Left colon (tissue), 2 donors: Measurements from ENCODE around the gene EXOSC2. TPM values are rescaled to one million over a fixed set of nuclear protein-coding genes. Genes with fewer than 3 reads are reported as not detected.
A peak's percentile ranks its signal among the peaks of the same experiment; 100 is the strongest.

Experiments
- ATAC-seq: fragments of 200-7000 bp; cut with Tn5 transposase; one replicate; pipeline ENCODE4 v1.9.1; 2020; ENCODE audit warnings: mild to moderate bottlenecking, moderate library complexity
- DNase-seq, 2 donors: peaks; one replicate each; pipeline ENCODE4 v3.0.0-alpha.2; 2020
- intact Hi-C, 2 donors: fragments of 100-400 bp; cut with DNase I in 1 of 2; cut with micrococcal nuclease in 1 of 2; formaldehyde crosslinking; loops; one replicate each; pipeline versions ENCODE4 v1.11.2 to v1.14.0; 2022; cut with DNase I, micrococcal nuclease
- total RNA-seq, 2 donors: library from RNA; stranded (reverse); fragmentation: NEBNext Ultra II Directional; extraction: Animal tissue kit (Norgen Biotek cat#: 25700); gene quantifications; one replicate each; pipeline ENCODE4 v1.2.1, GENCODE V29; 2021
- donor health status: DM: no; HTN: no; CAD: no.
- donor health status: DM: yes; HTN: yes; CAD: no.

EXOSC2 gene
- total RNA-seq, 2 donors from 2014 or later, result 13.2 to 19.7 TPM

DNA sequence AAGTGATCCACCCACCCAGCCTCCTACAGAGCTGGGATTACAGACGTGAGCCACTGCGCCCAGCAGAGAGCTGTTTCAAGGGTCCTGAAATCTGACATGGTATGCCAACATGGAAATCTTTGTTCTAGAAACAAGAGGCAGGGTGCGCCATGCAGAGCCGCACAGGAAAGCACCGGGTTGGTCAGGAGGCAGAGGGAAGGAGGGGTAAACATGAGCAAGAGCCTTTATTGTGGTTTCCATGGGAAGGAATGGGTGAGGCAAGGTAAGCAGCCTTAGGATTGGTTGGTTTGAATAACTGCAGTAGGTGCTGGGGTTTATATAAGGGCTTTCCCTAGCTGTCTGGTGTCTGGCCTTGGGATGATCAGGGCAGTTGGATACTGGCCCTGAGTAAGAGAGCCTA, 5.5 kb upstream of the EXOSC2 start:
- no peak for DNase-seq
- ATAC-seq, result no peak
- intact Hi-C loops, result no loop called here

DNA sequence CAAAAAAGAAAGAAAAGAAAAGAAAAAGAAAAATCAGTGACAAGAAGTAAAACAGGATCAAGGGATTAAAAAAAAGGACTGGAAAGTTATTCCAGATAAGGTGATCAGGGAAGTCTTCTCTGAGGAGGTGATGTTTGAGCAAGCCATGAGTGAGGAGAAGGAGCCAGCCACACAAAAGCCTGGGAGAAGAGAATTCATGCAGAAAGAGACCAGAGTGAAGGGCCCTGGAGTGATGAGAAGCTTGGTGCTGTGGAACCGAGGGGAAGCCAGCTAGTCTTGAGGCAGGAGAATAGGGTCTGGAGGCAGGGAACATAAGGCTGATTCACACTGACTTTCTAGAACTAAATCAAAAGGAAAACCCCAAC, 4.0 kb upstream of the EXOSC2 start:
- no peak for DNase-seq
- intact Hi-C loops, result no loop called here
- peak; percentile 6 for ATAC-seq

DNA sequence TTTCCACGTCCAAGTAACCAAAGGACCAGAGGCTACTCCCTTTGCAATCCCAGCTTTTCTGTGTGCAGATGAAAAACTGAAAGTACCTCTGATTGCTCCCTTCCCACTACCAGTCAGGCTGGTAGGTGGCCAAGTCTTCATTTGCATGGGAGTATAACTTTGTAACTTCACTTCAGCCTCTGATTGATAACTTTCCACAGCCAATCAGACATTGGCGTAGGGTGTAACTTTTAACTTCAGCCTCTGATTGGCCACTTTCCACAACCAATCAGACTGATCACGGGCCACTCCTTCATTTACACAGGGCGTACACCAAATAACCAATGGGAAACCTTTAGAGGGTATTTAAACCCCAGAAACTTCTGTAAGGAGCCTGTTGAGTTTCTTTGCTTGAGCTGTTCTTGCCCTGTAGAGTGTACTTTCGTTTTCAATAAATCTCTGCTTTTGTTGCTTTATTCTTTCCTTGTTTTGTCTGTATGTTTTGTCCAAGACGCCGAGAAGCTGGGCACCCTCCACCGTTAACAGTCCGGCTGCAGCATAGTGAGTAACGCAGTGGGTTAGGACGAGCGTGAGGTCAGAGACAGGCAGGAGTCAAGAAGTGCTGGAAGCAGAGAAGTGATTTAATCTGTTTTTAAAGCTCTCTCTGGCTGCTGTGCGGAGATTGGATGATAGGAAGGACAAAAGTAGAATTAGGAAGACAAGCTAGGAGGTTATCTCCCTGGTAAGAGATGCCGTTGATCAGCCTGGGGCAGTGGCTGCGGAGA, 3.5 kb upstream of the EXOSC2 start:
- ATAC-seq (peak; percentile 78), DNase-seq (peak; percentile 74 to 88)
- intact Hi-C loops, result no loop called here

DNA sequence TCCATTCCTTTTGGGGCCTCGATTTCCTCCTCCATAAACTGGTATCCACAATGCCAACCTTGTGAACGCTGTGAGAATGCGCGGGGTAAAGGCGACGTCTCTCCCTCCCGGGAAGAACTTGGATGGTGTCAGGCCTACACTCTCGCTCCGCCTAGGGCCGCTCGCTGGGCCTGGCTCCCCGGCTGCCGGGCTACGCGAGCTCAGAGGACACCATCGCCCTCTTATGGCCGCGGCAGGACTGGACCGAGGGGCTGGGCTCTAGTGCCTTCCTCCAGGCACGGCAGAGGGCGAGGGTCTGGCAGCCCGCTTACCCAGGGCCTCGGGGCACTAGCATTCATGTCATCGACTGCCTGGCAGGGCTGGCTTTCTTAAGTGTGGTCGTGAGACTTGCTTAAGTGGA, 1.3 kb upstream of the EXOSC2 start:
- intact Hi-C loops, result no loop called here
- ATAC-seq, result no peak

DNA sequence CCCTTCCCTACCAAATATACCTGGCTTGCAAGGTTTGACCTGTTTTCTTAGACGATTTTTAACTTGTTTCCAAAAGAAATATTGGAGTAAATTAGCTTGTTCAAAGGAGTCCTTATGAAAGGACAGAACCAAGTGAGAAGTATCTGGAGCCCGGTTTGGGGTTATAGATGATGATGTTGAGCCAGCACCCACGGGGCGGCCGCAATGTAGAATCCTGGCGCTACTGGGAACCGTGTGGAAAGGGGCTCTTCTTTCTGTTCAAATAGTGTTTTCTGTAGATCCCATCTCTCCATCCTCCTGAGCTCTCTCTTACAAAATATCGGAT, 517 bp upstream of the EXOSC2 start:
- intact Hi-C loops, result no loop called here
- no peak for ATAC-seq
- no peak for DNase-seq

More for the DNA sequence above, 1.3 kb upstream of the EXOSC2 start:
- no peak for DNase-seq

DNA sequence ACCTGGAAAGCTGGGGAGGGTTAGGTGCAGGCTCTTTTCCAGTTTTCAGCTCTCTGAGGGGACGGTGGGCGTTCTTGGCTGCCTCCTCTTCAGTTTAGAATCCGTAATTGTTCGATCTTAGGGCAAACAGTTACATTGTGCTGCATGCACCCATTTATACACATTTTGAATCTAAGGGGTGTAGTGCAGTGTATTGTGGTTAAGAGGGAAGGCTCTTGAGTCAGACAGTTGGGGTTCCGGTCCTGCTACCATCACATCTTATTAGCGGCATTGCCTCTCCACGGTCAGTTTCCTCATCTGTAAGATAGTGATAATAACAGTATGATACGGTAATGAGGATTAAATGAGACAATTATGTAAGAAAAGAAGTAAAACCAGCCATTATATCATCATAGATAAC, 625 bp downstream of the EXOSC2 start:
- DNase-seq (no peak), ATAC-seq (no peak)
- intact Hi-C loops, result no loop called here

DNA sequence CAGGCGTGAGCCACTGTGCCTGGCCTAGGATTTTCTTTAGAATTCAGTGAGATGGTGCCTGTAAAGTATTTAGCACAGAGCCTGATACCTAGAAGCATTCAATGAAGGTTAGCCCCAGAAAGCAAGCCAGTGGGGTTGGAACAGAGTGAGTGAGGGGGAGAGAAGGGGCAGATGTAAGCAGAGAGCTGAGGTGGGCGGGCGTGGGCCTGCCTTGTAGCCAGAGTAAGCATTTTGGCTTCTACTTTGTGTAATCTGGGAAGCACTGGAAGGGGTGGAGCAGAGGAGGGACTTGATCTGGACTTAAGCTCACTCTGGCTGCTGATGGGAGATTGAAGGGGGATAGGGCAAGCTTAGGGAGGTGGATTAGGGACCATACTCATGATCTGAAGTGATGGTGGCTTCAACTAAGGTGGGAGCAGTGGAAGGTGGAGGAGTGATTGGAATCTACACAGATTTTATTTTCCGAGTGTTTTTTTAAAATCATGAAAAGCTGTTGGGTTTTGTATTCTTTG, 2.6 kb downstream of the EXOSC2 start:
- intact Hi-C loops, result no loop called here
- no peak for ATAC-seq
- no peak for DNase-seq

DNA sequence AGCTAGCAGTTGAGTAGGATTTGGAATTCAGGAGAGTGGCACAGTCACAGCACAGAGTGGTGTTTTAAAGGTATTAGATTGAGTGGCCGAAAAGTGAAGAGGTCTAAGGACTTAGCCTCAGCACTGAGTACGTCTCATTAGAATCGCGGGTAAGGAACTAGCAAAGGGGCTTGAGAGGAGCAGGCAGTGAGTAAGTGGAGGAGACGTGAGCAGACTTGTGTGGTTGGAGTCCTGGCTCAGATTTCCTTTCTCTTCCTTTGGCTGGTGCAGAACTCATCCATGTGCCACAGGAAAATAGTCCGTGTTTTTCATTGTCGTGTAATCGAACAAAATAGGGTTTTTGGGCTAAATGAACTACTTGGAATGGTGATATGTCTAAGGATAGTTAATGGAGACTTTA, 3.4 kb downstream of the EXOSC2 start:
- intact Hi-C loops, result no loop called here
- ATAC-seq, result no peak

DNA sequence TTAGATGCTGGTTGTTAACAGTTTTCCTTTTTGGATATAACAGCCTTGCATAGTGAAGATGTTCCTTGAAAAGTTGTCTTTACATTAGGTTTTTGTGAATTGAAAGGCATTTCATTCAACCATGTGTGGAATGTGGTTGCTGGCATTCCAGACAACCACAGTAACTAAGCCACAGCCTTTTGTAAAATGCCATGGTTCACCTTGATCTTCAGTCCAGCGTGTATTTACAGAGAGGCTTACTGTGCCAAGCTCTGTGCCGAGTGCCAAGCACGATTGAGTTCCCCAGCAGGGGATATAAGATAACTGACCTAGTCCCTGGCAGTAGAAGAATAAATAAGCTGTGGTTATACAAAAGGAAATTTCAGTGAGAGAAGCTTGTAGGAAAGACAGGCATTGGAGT, 4.9 kb downstream of the EXOSC2 start:
- ATAC-seq (no peak), DNase-seq (no peak)
- intact Hi-C loops, result no loop called here

More for the DNA sequence above, 3.4 kb downstream of the EXOSC2 start:
- no peak for DNase-seq

DNA sequence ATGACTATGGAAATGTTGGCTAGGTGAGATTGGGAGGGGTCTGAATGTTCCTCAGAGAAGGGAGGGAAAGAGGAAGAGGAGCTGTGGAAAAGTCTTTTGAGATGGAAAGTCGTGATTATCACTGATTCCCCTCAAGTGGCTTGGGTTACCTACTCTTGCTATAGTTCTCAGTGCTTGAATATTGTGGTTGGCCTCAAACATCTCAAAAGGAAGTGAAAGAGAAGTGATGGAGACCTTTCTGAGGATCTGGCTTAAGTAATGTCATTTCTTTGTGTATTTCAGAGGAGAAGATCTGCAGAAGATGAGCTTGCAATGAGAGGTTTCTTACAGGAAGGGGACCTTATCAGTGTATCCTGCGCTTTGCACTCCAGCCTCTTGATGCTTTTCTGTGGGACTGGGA, 5.5 kb downstream of the EXOSC2 start:
- ATAC-seq, result no peak
- intact Hi-C loops, result no loop called here
- DNase-seq, result no peak

DNA sequence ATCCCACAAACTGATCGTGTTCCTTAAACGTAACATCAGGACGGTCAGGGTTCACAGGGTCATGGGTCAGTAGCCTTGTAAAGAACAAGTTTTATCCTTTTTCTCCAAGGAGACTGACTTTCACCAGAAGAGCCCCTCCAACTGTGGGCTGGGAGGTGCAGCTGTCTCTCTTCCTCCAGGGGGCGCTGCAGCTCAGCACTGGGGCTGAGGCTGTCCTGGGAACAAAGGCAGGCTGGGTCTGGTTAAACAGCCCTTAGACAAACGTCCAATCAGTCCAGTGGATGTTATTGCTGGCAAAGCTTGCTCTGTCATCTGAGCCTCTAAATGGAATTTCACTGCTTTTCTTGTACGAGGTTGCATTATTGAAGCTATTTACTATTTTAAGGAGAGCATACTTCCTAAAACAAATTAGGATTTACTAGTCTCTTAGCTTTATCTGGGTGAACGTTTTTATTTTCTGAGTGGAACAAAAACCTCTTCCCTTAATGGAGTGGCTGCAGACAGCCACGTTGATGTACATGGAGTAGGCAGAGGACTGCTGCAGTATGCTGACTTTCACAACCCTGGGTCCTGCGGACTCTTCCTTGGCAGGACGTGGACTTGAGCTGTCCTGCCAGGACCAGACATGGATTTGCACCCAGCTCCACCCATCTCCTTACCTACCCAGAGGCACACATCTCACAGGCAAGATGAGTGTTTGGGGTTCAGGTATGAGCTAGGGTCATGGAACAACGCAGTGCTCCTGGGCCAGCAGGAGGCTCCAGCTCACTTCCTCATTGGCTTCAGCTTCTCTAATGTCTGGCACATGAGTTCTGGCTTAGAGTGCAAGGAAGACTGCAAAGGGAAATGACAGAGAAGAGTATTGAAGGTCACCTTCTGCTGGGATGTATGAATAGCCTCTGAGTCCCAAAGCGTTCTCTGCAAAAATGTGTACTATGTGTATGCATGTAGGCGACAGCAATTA, 7.8 kb downstream of the EXOSC2 start:
- intact Hi-C loops, result loop anchor here (5.0 to 10.0 kb wide), 3 partner anchors 163 to 343 kb away; partner anchors contain the start of gene FIBCD1 (in 1 of the 2)
- ATAC-seq (peak; percentile 94), DNase-seq (peak; percentile 57 to 87)

DNA sequence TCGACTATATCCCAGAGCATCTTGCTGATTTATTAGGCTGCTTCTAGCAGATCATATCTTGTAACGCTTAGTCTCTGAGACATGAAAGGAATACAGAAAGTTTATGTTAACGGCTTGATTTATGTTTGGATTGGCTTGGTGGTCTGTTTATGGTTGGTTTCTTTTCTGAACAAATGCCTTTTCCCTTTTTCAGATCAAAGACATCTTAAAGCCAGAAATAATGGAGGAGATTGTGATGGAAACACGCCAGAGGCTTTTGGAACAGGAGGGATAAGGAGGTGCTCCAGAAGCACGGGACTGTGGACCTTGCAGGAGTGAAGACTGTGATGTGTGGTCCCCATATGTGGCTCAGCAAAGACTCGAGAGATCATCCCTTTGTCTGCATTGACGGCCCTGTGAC, 9.9 kb downstream of the EXOSC2 start:
- no peak for ATAC-seq
- peak in 1 of 2 donors; percentile 3 for DNase-seq

DNA sequence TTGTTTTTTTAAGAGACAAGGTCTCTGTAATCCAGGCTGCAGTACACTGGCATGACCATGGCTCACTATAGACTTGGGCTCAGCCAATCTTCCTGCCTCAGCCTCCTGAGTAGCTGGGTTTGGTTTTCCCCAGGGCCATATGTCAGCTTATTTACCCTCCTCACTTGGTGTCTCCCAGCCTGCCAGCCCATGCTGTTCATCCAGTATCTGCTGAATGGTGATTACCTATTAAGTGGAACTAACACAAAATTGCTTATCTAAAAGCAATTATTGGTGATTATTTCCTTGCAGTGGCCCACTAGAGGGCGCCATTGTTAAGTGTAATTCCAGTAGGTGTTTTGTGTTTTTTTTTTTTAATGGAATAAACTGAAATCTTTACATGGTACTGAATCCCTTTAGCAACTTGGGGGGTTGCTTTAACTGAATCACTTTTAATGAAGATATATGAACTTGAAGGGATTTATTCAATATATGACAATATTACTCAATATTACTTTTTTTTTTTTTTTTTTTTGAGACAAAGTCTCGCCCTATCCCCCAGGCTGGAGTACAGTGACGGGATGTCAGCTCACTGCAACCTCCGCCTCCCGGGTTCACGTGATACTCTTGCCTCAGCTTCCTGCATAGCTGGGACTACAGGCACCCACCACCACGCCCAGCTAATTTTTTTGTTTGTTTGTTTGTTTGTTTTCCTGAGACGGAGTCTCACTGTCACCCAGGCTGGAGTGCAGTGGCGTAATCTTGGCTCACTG, 13.8 kb downstream of the EXOSC2 start:
- intact Hi-C loops, result loop anchor here (5.0 to 10.0 kb wide), 3 partner anchors 155 to 337 kb away; no protein-coding TSS in a partner anchor
- DNase-seq (peak; percentile 49 to 82), ATAC-seq (peak; percentile 50)

More for the DNA sequence above, 9.9 kb downstream of the EXOSC2 start:
- intact Hi-C loops, result loop anchor here (5.0 to 10.0 kb wide), 3 partner anchors 161 to 341 kb away; partner anchors contain the start of gene FIBCD1 (in 1 of the 2)

DNA sequence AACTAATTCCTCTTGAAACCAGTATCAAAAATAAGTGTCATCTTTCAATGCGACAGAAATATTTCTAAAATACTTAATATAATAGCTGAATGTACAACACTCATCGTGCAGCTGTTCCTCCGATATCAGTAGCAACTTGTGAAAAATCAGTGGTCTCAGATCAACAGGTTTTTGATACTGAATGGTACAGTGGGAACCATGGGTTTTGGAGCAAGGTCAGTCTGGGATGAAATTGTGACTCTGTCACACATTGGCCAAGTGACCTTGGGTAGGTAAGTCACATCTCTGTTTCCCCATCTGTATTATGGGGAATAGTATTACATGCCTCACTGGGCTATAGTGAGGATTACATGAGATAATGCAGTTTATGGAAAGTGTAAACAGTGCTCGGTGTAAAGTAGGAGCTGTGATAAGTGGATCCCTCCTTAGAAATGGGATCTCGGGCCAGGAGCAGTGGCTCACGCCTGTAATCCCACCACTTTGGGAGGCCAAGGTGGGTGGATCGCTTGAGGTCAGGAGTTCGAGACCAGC, 17.3 kb downstream of the EXOSC2 start:
- DNase-seq, result no peak
- no peak for ATAC-seq
- intact Hi-C loops, result loop anchor here in 1 of 2 donors (5.0 to 10.0 kb wide), 2 partner anchors 64 to 161 kb away; no protein-coding TSS in a partner anchor

DNA sequence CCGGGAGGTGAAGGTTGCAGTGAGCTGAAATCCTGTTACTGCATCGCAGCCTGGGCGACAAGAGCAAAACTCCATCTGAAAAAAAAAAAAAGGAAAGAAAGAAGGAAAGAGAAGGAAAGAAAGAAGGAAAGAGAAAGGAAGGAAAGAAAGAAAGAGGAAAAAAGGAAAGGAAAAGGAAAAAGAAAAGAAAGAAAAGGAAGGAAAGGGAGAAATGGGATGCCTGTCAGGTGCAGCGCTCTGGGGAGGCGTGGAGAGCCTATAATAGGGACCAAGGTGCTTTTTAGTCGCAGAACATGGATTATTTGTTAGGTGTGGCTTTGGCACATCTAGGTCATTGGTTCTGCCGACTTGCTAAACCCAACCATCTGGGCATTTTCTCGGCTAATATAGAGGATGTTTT, 17.9 kb downstream of the EXOSC2 start:
- intact Hi-C loops, result loop anchor here in 1 of 2 donors (5.0 to 10.0 kb wide), 2 partner anchors 63 to 161 kb away; no protein-coding TSS in a partner anchor
- no peak for DNase-seq

DNA sequence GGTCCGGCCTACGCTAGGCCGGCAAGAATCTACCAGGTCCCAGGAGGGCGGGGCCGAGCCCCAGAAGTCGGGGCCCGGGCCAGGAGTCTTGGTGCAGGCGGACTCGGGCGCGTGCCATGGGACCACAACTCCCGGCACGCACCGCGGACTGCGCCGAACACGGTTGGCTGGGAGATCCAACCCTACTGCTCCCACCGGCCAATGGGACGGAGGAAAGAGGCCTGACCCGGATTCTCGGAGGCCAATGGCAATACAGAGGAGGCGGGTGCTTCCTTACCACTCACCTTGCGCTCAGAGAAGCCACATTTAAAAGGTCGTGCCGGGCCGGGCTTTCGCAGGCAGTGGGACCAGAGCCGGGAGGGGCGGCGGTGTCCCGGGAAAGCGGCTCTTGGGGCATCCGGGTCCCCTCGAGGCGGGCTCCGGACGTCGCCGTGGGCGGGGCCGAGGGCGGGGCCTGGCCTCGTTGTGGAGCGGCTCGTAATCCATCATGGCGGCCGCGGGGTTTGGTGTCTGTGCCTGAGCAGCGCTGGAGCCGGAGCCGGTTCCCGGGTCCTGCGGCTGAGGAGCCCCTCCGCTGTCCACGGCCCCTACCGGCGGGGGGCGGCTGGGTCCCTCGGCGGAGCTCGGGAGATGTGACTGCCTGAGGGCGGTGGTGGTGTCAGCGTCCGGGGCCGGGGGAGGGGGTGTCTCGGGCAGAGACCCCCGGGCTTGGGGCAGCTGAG, 19.1 kb downstream of the EXOSC2 start:
- DNase-seq (peak; percentile 97 to 99), ATAC-seq (peak; percentile 90)
- intact Hi-C loops, result loop anchor here in 1 of 2 donors (5.0 to 10.0 kb wide), 2 partner anchors 62 to 160 kb away; no protein-coding TSS in a partner anchor

More for the DNA sequence above, 17.9 kb downstream of the EXOSC2 start:
- ATAC-seq, result no peak

DNA sequence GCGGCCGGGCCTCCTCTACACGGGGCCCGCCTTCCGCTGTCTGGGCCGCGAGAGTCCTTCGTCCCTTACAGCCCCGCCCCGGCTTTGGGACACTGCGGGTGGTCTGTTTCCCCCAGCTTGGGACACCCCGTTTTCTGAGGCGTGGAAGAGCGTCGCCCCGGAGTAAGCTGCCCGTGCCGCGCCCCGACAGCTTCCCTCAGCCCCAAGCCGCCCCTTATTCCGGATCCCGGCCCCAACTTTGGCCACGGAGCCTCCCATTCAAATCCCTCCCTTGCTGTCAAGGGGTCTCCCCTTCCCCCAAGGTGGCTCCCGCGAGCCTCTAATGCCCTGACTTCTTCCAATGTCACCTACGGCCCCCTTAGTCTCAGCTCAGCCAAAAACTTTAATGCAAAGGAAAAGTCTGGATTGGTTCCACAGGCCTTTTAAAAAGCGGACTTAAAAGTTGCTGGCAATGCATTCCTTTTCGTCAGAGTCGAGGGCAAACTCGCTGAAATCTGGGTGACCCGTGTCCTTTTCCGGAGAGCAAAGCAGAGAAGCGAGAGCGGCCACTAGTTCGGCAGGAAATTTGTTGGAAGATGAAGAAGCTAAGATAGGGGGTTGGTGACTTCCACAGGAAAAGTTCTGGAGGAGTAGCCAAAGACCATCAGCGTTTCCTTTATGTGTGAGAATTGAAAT, 19.8 kb downstream of the EXOSC2 start:
- ATAC-seq, result peak; percentile 4
- peak in 1 of 2 donors; percentile 52 for DNase-seq
- intact Hi-C loops, result loop anchor here in 1 of 2 donors (5.0 to 10.0 kb wide), 2 partner anchors 61 to 159 kb away; no protein-coding TSS in a partner anchor
